ENCODE data around the gene CISH.
A peak's percentile ranks its signal among the peaks of the same experiment; 100 is the strongest.

DNA sequence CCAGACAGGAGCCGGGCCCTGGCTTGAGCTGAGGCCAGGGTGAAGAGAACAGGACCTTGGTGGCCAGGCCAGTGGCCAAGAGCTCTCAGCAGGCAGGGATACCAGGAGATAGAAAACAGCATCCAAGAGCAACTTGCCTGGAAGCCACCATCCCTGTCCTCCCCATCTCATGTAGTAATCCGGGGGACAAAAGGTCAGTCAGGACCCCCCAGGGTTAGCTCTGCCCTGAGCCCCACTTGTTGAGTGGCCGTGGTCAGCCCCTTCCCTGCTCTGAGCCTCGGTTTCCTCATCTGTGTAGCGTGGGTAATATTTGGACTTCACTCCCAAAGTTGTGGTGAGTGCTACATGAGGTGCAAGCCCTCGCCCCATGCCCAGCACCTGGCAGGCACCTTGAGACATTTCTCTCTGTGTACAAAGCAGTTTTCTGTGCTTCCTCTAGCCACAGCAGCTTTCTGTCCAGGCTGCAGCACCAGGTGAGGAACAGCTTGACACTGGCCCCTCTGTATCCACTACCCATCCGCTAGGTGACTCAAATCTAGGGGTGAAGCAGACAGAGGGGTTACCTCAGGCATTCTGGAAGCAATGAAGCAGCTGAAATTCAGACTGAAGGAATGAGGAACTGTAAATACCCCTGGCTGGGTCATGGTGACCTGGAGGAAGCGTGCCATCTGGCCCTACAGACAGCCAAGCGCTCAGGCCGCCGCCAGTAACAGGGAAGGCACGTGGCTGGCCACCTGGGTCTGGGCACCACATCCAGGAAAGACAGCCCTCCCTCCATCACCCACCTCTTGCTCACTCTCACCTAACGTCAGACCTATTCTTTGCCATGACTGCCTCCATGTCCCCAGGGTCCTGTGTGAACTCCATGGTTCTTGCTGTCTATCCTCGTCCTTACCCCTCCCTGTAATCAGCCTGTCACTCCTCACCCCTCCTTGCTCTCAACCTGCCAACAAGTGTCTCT is 6.7 kb downstream of the CISH start:
- TF ChIP-seq, protein P1, sequence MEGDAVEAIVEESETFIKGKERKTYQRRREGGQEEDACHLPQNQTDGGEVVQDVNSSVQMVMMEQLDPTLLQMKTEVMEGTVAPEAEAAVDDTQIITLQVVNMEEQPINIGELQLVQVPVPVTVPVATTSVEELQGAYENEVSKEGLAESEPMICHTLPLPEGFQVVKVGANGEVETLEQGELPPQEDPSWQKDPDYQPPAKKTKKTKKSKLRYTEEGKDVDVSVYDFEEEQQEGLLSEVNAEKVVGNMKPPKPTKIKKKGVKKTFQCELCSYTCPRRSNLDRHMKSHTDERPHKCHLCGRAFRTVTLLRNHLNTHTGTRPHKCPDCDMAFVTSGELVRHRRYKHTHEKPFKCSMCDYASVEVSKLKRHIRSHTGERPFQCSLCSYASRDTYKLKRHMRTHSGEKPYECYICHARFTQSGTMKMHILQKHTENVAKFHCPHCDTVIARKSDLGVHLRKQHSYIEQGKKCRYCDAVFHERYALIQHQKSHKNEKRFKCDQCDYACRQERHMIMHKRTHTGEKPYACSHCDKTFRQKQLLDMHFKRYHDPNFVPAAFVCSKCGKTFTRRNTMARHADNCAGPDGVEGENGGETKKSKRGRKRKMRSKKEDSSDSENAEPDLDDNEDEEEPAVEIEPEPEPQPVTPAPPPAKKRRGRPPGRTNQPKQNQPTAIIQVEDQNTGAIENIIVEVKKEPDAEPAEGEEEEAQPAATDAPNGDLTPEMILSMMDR (IDR thresholded peaks at IDR 0.05 in 4 of 5, conservative IDR thresholded peaks at IDR 0.05 in 1 of 5): no peak
- peak; percentile 21 to 30 for TF ChIP-seq POLR2A (IDR thresholded peaks at IDR 0.05)
